Measurements from ENCODE around the gene SGTB. TPM values are rescaled to one million over a fixed set of nuclear protein-coding genes. Genes with fewer than 3 reads are reported as not detected.
"Not testable (repeated sequence)": the region's sequence is repeated elsewhere in the genome, so short reads cannot be mapped to it uniquely, and the experiment has no call there.

Gene SGTB
- total and polyA plus RNA-seq, 9 donors = 6.2 to 11.6 (median 9.5) TPM

GRCh38 chr5:65630981-65631380, 90.9 kb downstream of the SGTB start:
- Histone ChIP-seq H3K27ac (ENCODE audit: low read length) (no peak overlapping the region), H3K27me3 (ENCODE audit: control insufficient read depth, insufficient read depth, low read length) (no peaks in the 10 kb centered on the region), H3K4me1 (ENCODE audit: control insufficient read depth, insufficient read depth, low read length) (peaks cover 2% of the 10 kb centered on the region), H3K36me3 (ENCODE audit: control insufficient read depth, insufficient read depth, low read length) (peaks cover 11% of the 10 kb centered on the region), H3K9me3 (replicated peaks; ENCODE audit: control insufficient read depth, low read depth, low read length) (no peaks in the 10 kb centered on the region), H3K4me3 (ENCODE audit: low read length) (no peak overlapping the region)
- DNase-seq = no peak

GRCh38 chr5:65625743-65626142, 96.2 kb downstream of the SGTB start:
- WGBS (ENCODE audit: insufficient coverage) = no CpG with 5 or more reads among the region's 6 CpGs
- Histone ChIP-seq H3K4me3 (ENCODE audit: low read length) (peak overlapping the region; percentile 84), H3K36me3 (ENCODE audit: control insufficient read depth, insufficient read depth, low read length) (peaks cover 7% of the 10 kb centered on the region), H3K27me3 (ENCODE audit: control insufficient read depth, insufficient read depth, low read length) (no peaks in the 10 kb centered on the region), H3K4me1 (ENCODE audit: control insufficient read depth, insufficient read depth, low read length) (peaks cover 6% of the 10 kb centered on the region), H3K27ac (ENCODE audit: low read length) (no peak overlapping the region), H3K9me3 (replicated peaks; ENCODE audit: control insufficient read depth, low read depth, low read length) (no peaks in the 10 kb centered on the region)
- DNase-seq = no peak

GRCh38 chr5:65624571-65625555, 97.0 kb downstream of the SGTB start, which contains the start of the genes SHLD3 and TRAPPC13:
TSS of gene SHLD3 (plus strand) at chr5:65625027. CDS start at chr5:65629588, 4,561 bp downstream.
TSS of gene TRAPPC13 (plus strand) at chr5:65625027. CDS start at chr5:65625061, 34 bp downstream.
- WGBS (ENCODE audit: insufficient coverage) = under 1% methylated on average over 25 of the region's 36 CpGs
- DNase-seq = peak; percentile 97
- Histone ChIP-seq H3K4me1 (ENCODE audit: control insufficient read depth, insufficient read depth, low read length) (peaks cover 6% of the 10 kb centered on the region), H3K27ac (ENCODE audit: low read length) (peak within 1 kb of the TSS; percentile 95), H3K36me3 (ENCODE audit: control insufficient read depth, insufficient read depth, low read length) (peaks cover 7% of the 10 kb centered on the region), H3K9me3 (replicated peaks; ENCODE audit: control insufficient read depth, low read depth, low read length) (no peaks in the 10 kb centered on the region), H3K27me3 (ENCODE audit: control insufficient read depth, insufficient read depth, low read length) (no peaks in the 10 kb centered on the region), H3K4me3 (ENCODE audit: low read length) (peak within 1 kb of the TSS; percentile 84)

GRCh38 chr5:65624025-65624570, 97.8 kb downstream of the SGTB start, which contains the start of gene TRIM23:
TSS of gene TRIM23 (minus strand) at chr5:65624333. CDS start at chr5:65624274, 59 bp downstream.
- peaks cover 6% of the 10 kb centered on the region for H3K4me1 ChIP-seq (ENCODE audit: control insufficient read depth, insufficient read depth, low read length)
- WGBS (ENCODE audit: insufficient coverage) = 2% methylated on average over 10 of the region's 32 CpGs
- H3K4me3 ChIP-seq (ENCODE audit: low read length) = peak within 1 kb of the TSS; percentile 84
- H3K9me3 ChIP-seq (replicated peaks; ENCODE audit: control insufficient read depth, low read depth, low read length) = no peaks in the 10 kb centered on the region
- peak; percentile 98 for DNase-seq
- H3K27me3 ChIP-seq (ENCODE audit: control insufficient read depth, insufficient read depth, low read length) = no peaks in the 10 kb centered on the region
- H3K27ac ChIP-seq (ENCODE audit: low read length) = peak within 1 kb of the TSS; percentile 95
- peaks cover 3% of the 10 kb centered on the region for H3K36me3 ChIP-seq (ENCODE audit: control insufficient read depth, insufficient read depth, low read length)

GRCh38 chr5:65623482-65623881, 98.4 kb downstream of the SGTB start:
- DNase-seq = peak; percentile 7
- peak overlapping the region; percentile 84 for H3K4me3 ChIP-seq (ENCODE audit: low read length)
- peak overlapping the region; percentile 95 for H3K27ac ChIP-seq (ENCODE audit: low read length)
- H3K36me3 ChIP-seq (ENCODE audit: control insufficient read depth, insufficient read depth, low read length) = peaks cover 2% of the 10 kb centered on the region
- no CpG with 5 or more reads among the region's 9 CpGs for WGBS (ENCODE audit: insufficient coverage)
- H3K27me3 ChIP-seq (ENCODE audit: control insufficient read depth, insufficient read depth, low read length) = no peaks in the 10 kb centered on the region
- no peaks in the 10 kb centered on the region for H3K9me3 ChIP-seq (replicated peaks; ENCODE audit: control insufficient read depth, low read depth, low read length)
- H3K4me1 ChIP-seq (ENCODE audit: control insufficient read depth, insufficient read depth, low read length) = peaks cover 6% of the 10 kb centered on the region

GRCh38 chr5:65621961-65622360, 99.9 kb downstream of the SGTB start:
- not testable (repeated sequence) for H3K4me3 ChIP-seq (ENCODE audit: low read length); H3K4me1 ChIP-seq (ENCODE audit: control insufficient read depth, insufficient read depth, low read length)
- WGBS (ENCODE audit: insufficient coverage) = no CpG with 5 or more reads among the region's 4 CpGs

GRCh38 chr5:65620021-65620420, 101.9 kb downstream of the SGTB start:
- H3K27me3 ChIP-seq (ENCODE audit: control insufficient read depth, insufficient read depth, low read length) = no peaks in the 10 kb centered on the region
- WGBS (ENCODE audit: insufficient coverage) = no CpG with 5 or more reads among the region's 4 CpGs
- peaks cover 4% of the 10 kb centered on the region for H3K4me1 ChIP-seq (ENCODE audit: control insufficient read depth, insufficient read depth, low read length)
- H3K9me3 ChIP-seq (replicated peaks; ENCODE audit: control insufficient read depth, low read depth, low read length) = no peaks in the 10 kb centered on the region
- H3K27ac ChIP-seq (ENCODE audit: low read length) = no peak overlapping the region
- DNase-seq = no peak
- no peak overlapping the region for H3K4me3 ChIP-seq (ENCODE audit: low read length)
- H3K36me3 ChIP-seq (ENCODE audit: control insufficient read depth, insufficient read depth, low read length) = peaks cover 7% of the 10 kb centered on the region

More at GRCh38 chr5:65621961-65622360, 99.9 kb downstream of the SGTB start:
- DNase-seq; H3K36me3 ChIP-seq (ENCODE audit: control insufficient read depth, insufficient read depth, low read length); H3K27ac ChIP-seq (ENCODE audit: low read length); H3K27me3 ChIP-seq (ENCODE audit: control insufficient read depth, insufficient read depth, low read length); H3K9me3 ChIP-seq (replicated peaks; ENCODE audit: control insufficient read depth, low read depth, low read length): not testable (repeated sequence)

Other genes with a start within 250 kb of the SGTB start
- 3.2 TPM for gene ADAMTS6, start 240.2 kb downstream of the SGTB start, total RNA-seq
- 1 to 10 TPM in 5 of 8 donors, under 1 TPM in 3; 0.80 to 2.3 (median 1.3) TPM for gene ADAMTS6, start 240.2 kb downstream of the SGTB start, polyA plus RNA-seq (ENCODE audit: insufficient read depth in 1 of 8, insufficient read length in 8 of 8, low replicate concordance in 1 of 8)
- gene CENPK, start 158.9 kb downstream of the SGTB start, total RNA-seq = 14.6 TPM
- 10 to 100 TPM; 11.8 to 21.2 (median 15.9) TPM for gene CENPK, start 158.9 kb downstream of the SGTB start, polyA plus RNA-seq (ENCODE audit: insufficient read depth in 1 of 8, insufficient read length in 8 of 8, low replicate concordance in 1 of 8)
- 32.5 TPM for gene PPWD1, start 158.8 kb downstream of the SGTB start, total RNA-seq
- 10 to 100 TPM; 31.8 to 51.9 (median 38.1) TPM for gene PPWD1, start 158.8 kb downstream of the SGTB start, polyA plus RNA-seq (ENCODE audit: insufficient read depth in 1 of 8, insufficient read length in 8 of 8, low replicate concordance in 1 of 8)
- 24.1 TPM for gene TRIM23, start 97.8 kb downstream of the SGTB start, total RNA-seq
- 10 to 100 TPM; 11.8 to 19.8 (median 18.2) TPM for gene TRIM23, start 97.8 kb downstream of the SGTB start, polyA plus RNA-seq (ENCODE audit: insufficient read depth in 1 of 8, insufficient read length in 8 of 8, low replicate concordance in 1 of 8)
- 2.9 TPM for gene SHLD3, start 97.1 kb downstream of the SGTB start, total RNA-seq
- 1 to 10 TPM; 2.1 to 3.7 (median 2.5) TPM for gene SHLD3, start 97.1 kb downstream of the SGTB start, polyA plus RNA-seq (ENCODE audit: insufficient read depth in 1 of 8, insufficient read length in 8 of 8, low replicate concordance in 1 of 8)
- 28.9 TPM for gene TRAPPC13, start 97.1 kb downstream of the SGTB start, total RNA-seq
- 10 to 100 TPM; 16.2 to 21.1 (median 19.9) TPM for gene TRAPPC13, start 97.1 kb downstream of the SGTB start, polyA plus RNA-seq (ENCODE audit: insufficient read depth in 1 of 8, insufficient read length in 8 of 8, low replicate concordance in 1 of 8)
- 18.4 TPM for gene NLN, start 96 bp upstream of the SGTB start, total RNA-seq
- gene NLN, start 96 bp upstream of the SGTB start, polyA plus RNA-seq (ENCODE audit: insufficient read depth in 1 of 8, insufficient read length in 8 of 8, low replicate concordance in 1 of 8) = 10 to 100 TPM; 10.2 to 19.6 (median 16.5) TPM
- gene ERBIN, start 204.5 kb upstream of the SGTB start, total RNA-seq = 53.5 TPM
- gene ERBIN, start 204.5 kb upstream of the SGTB start, polyA plus RNA-seq (ENCODE audit: insufficient read depth in 1 of 8, insufficient read length in 8 of 8, low replicate concordance in 1 of 8) = 10 to 100 TPM; 33.1 to 49.8 (median 43.4) TPM